Measurements from ENCODE around the gene SPRED1.
"Not testable (repeated sequence)": the region's sequence is repeated elsewhere in the genome, so short reads cannot be mapped to it uniquely, and the experiment has no call there.

SPRED1 gene

DNA sequence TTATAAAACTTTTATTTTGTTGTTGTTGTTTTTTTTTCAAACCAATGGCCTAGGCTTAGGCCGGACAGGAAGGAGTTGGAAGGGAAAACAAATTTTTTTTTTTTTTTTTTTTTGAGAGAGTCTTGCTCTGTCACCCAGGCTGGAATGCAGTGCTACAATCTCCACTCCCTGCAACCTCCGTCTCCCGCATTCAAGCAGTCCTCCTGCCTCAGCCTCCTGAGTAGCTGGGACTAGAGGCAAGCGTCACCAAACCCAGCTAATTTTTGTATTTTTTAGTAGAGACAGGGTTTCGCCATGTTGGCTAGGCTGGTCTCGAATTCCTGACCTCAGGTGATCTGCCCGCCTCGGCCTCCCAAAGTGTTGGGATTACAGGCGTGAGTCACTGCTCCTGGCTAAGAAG lies 15.6 kb upstream of the SPRED1 start:
- DNase-seq (ENCODE audit: low read depth): not testable (repeated sequence)

DNA sequence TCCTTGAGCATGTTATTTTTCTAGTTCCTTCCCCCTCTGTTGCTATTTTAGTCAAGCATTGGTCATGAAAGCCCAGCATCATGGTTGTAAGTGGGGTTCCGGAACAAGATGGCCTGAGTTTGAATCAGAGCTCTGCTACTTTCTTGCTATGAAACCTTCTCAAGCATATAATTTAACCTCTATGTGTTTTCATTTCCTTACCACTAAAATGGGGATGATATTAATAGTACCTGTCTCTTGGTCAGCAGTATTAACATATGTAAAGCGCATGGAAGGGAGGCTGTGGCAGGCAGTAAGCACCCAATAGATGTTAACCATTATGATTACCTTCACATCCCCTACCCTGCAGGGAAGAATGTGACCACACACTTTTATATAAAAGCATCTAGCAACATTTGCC lies 14.3 kb upstream of the SPRED1 start:
- no peak for DNase-seq (ENCODE audit: low read depth)

DNA sequence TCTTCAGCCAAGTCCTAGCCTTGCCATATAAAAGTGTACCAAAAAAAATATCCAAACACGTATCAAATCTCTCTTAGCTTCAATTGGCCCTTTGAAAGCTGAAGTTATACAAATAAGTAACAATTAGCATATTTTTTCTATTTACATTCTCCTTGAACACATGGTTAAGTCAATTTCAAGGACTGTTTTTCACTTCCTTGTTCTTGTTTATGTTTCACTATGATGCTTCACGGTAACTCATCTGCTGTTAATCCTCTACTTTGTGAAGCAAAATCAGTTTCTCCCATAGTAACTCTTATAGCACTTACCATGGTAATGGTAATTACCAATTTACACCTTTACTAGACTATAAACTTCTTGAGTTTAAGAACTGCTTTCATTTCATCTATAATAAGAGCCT lies 10.6 kb upstream of the SPRED1 start:
- DNase-seq (ENCODE audit: low read depth): no peak

DNA sequence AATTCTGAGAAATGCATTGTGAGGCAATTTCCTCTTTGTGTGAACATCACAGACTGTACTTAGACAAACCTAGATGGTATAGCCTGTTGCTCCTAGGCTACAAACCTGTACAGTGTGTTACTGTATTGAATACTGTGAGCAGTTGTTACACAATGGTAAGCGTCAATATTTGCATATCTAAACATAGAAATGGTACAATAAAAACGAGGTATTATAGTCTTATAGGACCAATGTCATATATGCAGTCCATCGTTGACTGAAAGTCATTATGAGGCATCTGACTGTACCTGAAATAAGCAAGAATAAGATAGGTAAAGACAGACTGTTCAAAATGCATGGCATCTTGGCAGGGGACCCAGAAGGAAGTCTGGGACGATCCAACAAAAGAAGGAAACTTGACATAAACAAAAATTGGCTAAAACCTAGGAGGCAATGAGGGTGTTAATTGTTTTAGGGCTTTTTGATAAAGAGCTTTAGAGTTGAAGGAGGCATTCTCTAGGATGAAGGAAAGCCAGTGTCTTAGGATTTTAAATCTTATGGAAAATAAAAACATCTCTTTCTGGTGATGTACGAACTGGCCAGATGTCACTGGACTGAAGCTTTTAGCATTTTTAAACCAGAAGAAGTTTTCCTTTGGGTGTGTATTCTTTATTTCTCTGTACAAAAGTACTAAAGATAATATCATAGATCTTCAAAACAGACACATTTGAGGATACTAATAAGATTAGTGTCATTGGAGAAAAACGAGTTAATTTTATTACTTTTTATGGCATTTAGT lies 9.2 kb upstream of the SPRED1 start:
- no peak for DNase-seq (ENCODE audit: low read depth)

DNA sequence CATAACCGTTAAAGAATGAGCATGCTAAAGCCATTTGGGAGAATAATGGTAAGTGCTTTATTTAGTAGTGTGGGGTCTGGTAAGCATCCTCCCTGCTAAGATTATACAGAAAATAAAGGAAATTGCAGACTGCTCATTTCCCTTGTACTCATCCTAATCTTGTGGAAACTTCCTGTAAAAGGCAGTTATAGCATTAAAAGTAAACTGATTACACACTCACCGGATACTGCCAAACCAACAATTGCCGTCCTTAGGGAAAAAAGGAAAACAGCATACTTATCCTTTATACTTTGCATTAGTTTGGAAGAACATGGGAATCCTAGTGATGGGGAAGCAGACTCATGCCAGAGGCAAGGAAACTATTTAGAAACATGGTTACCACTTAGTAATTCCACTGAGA lies 5.3 kb upstream of the SPRED1 start:
- DNase-seq (ENCODE audit: low read depth): peak; percentile 16

DNA sequence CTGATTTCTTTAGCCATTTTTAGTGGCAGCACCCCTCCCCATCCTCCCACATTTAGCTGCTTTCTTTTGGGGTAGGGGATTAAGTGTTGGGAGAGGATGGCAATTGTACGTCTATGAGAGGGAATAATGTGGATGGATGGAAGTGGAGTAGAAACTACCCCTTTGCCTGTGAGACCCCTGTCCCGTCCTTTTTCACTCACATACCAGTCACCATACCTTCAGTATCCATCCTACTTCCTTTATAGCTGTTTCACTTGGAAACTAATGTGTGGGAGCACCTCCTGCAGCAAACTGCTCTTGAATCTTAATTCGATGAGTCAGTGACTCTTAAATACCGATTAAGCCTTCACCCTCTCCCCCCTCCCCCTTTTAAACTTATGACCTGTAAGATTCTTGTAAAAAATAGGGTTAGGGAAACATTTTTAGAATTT lies 730 bp downstream of the SPRED1 start:
- DNase-seq (ENCODE audit: low read depth): peak; percentile 80

DNA sequence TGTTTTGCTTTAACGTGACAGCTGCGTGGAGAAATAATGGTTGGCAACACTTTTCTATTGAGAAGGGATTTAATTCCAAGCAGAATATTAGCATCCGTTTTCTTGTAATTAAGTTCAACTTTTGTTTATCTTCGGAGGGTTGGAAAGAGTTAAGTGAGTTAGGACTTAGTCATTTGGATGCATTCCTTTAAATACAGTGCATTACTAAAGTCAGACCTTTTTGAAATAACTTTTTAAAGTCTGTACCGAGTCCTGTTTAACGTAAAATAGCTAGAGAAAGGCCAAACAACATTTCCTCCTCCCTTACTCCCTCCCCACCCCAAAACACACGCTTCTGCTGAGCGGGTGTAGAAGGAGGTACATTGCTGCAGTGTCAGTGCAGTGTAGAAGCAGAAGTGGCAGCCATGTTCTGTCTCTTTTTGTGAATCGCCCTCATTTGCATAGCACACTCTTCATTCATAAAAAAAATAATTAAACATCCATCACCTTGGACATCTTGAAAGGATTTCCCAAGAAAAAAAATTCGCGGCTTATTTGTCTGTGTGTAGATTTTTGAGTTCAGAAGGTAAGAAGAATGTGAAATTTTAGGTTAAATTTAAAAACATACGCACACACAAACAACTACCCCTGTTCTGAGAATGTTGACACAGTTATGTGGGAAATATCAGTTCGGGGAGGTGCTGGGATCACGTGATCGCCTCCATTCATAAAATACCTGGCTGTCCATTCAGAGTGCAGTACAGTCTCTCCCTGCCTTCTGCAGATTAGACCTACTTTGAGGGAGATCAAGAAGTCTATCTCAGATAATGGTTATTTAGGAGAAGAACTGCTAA lies 1.6 kb downstream of the SPRED1 start:
- DNase-seq (ENCODE audit: low read depth): peak; percentile 71

DNA sequence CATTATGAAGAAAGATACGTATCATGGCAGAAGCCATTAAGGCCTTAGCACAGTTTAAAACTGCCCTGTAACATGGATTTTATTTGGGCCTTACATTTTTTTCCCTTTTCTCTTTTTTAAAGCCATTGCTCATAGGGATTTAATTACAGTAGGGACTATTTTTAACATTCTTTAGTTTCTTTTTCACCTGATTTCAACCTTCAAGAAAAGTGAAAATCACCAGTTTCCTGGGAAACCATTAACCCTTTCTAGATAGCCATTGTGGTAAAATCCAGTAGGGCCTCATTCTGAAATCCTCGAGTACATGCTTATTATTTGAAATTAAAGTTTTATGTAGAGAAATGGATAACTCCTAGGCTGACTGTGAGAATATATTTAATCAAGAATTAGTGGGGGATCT lies 3.1 kb downstream of the SPRED1 start:
- no peak for DNase-seq (ENCODE audit: low read depth)

DNA sequence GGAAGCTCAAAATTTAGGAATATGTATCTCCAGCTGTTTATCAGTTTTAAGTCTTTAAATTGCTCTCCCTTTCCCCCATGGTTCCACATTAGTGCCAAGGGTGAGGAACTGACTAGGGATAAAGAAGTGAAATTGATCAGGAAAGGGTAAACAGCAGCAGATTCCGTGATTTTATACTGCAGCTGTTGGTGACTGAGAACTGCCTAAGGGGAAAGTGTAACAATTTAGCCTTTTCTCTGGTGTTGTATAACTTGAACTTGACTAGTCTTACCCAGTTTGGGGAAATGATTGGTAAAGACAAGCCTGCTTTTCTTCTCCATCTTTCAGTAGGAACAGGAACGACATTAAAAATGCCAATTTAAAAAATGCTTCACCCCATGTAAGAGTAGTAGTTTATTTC lies 5.0 kb downstream of the SPRED1 start:
- DNase-seq (ENCODE audit: low read depth): peak; percentile 15

DNA sequence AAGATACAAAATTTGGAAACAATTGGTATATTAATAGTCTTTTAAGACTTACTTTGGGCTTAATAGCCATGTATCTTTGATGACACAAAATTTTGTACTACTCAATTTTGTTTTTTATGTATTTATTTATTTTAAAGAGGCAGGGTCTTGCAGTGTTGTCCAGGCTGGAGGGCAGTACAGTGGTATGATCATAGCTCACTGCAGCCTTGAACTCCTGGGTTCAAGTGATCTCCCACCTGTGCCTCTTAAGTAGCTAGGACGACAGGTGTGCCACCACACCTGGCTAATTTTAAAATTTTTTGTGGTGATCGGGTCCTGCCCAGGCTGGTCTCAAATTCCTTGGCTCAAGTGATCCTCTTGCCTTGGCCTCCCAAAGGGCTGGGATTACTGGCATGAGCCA lies 6.5 kb downstream of the SPRED1 start:
- DNase-seq (ENCODE audit: low read depth): no peak

DNA sequence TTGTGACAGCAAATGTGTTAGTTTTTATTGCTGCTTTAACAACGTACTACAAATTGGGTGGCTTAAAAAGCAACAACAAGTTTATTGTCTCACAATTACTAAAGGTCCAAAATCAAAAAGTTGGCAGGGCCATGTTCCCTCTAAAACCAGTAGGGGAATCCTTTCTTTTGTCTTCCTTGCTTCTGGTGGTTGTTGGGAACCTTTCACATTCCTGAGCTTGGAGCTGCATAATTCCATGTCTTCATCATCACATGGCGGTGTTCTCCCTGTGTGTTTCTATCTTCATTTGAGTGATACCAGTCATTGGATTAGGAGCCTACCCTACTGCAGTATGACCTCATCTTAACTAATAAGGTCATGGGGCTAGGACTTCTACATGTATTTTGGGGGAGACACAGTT lies 7.4 kb downstream of the SPRED1 start:
- DNase-seq (ENCODE audit: low read depth): peak; percentile 59

DNA sequence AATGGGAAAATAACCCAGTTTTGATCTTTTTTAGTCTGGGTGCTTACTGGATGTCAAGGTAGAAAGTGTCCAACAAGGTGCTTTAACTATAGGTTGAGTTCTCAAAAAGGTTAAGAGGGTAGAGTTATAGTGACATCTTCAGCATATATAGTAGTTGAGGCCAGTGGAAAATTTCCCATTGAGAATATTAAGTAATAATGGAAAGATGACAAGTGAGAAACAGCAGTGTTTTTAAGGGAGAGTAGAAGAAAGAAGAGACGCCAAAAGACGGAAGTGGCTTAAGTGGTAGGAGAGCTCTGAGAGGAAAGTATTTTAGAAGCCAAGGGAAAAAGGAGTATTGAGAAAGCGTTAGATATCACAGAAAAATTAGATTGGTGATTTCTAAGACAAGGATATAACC lies 10.6 kb downstream of the SPRED1 start:
- DNase-seq (ENCODE audit: low read depth): no peak

DNA sequence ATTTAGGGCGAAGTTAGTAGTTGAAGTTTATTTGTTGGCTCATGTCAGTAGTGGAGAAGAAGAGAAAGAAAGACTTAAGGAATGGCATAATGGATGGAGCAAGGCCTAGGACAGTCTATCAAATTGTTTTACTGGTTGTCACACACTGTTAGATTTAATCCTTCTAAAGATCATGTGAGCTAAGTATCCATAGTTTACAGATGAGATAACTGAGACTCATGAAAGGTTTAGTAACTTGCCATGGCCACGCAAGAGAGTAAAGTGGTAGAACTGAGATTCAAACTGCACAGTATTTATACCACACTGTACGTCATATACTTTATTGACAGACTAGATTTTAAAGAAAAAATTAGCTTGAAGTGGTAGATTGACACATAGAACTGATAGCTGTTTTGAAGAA lies 11.4 kb downstream of the SPRED1 start:
- DNase-seq (ENCODE audit: low read depth): peak; percentile 77

DNA sequence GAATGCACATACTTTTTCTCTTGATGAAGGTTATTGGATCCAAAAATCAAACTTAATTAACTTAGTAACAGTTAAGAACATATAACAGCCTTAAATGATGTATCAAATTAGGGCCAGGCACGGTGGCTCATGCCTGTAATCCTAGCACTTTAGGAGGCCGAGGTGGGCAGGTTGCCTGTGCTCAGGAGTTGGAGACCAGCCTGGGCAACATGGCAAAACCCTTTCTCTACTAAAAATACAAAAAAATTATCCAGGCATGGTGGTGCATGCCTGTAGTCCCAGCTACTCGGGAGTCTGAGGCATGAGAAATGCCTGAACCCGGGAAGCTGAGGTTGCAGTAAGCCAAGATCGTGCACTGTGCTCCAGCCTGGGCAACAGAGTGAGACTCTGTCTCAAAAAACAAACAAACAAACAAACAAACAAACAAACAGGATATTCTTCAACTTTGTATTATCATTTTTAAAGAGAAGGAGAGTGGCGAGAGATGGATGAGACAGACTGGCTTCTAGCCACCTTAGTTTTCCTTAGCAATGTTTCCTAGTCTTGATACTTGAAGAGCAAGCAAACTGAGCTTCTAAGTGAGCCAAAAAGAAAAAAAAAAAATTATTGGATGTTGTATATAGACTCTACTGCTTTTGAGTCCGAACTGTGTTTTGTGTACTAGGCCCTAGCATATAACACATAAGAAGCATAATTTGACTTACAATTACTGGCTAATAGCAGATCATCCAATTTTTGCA lies 13.8 kb downstream of the SPRED1 start:
- peak; percentile 51 for DNase-seq (ENCODE audit: low read depth)

DNA sequence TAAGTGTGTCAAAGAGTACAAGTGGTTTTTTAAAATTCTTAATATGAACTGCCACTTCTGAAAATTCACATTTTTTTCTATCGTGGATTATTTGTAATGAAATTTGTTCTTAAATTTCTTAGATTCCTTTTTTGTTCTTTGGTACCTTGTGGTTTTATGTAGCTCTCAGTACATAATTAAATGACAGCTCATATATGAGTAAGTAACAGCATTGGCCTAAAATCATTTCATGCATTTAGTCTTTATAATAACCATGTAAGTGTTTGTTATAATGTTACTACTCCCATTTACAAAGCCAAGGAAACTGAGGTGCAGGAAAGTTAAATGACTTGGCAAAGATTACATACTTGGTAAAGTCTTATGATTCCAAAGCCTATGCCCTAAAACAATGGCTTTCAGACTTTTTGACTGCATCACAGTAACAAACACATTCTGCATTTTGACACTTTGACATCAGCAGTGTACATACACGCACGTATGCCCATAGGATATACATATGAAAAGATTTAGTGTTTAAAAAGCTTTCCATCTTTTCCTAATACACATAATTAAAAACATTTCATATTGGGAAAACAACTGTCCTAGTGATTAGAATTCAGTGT lies 14.9 kb downstream of the SPRED1 start:
- peak; percentile 50 for DNase-seq (ENCODE audit: low read depth)

DNA sequence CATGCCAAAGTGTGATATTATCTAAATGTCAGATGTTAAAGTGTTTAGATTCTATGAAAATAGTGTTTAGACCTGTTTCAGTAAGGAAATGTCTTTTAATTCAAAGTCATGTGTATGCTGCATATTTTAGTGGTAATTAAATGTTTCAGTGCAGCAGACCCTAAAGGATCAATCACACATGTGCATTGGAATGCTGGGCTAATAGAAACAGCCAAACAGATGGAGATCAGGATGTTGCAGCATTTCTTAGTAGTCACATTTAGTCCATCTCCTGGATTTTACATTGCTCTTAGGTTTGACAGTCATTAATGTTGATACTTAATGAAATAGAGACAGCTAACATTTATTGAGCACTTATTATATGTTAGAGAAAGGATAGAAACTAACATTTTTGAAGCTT lies 18.5 kb downstream of the SPRED1 start:
- no peak for DNase-seq (ENCODE audit: low read depth)

DNA sequence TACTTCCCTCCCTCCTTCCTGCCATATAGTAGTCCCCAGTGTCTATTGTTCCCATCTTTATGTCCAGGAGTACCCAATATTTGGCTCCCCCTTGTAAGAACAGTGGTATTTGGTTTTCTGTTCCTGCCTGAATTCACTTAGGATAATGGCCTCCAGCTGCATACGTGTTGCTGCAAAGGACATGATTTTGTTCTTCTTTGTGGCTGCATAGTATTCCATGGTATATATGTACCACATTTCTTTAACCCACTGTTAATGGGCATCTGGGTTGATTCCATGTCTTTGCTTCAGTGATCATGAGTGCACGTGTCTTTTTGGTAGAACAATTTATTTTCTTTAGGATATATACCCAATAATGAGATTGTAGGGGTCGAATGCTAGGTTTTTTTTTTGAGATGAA lies 19.3 kb downstream of the SPRED1 start:
- DNase-seq (ENCODE audit: low read depth): no peak

DNA sequence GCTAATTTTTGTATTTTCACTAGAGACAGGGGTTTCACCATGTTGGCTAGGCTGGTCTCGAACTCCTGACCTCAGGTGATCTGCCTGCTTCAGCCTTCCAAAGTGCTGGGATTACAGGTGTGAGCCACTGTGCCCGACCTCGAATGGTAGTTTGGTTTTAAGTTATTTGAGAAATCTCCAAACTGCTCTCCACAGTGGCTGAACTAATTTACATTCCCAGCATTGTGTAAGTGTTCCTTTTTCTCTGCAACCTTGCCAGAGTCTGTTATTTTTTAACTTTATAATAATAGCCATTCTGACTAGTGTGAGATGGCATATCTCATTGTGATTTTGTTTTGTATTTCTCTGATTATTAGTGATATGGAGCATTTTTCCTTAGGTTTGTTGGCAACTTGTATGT lies 19.8 kb downstream of the SPRED1 start:
- not testable (repeated sequence) for DNase-seq (ENCODE audit: low read depth)

DNA sequence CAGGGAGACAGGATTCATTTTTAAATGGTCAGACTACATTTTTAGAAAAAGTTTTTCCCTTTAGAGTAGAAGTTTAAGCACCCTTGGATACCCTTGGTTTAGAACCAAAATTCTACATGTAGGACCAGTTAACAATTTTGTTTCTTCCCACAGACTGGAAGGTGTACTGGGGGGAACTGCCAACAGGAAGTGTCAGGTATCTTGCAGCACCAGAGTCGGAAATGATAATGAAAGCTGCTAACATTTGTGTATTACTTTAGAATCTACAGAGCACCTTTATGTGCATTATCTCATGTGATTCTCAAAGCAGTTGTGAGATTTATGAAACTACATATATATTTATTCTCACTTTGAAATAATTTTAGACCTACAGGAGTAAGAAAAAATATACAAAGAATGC lies 21.5 kb downstream of the SPRED1 start:
- DNase-seq (ENCODE audit: low read depth): no peak

DNA sequence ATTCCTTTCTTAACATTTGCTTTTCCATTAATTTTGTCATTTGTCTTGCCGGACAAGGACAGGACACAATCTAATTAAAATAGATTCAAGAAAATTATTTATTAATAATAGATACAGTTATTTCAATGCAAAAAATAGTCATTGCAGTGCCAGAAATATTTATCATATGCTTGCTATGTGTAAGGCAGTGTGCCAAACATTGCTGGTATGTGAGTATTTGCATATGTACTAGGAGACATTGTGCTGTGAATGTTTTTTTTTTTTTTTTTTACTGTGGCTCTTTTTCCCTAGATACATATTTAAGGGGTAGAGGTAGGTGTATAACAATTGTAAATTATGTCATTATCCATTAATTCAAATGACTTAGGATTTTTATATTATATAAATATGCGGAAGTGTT lies 23.3 kb downstream of the SPRED1 start:
- DNase-seq (ENCODE audit: low read depth): peak; percentile 66

DNA sequence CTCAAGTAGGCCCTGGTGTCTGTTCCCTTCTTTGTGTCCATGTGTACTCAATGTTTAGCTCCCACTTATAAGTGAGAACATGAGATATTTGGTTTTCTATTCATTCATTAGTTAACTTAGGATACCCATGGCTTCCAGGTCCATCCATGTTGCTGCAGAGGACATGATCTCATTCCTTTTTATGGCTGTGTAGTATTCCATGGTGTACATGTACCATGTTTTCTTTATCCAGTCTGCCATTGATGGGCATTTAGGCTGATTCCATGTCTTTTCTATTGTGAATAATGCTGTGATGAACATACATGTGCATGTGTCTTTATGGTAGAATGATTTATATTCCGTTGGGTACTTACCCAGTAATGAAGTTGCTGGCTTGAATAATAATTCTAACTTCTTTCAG lies 24.6 kb downstream of the SPRED1 start:
- DNase-seq (ENCODE audit: low read depth): not testable (repeated sequence)

DNA sequence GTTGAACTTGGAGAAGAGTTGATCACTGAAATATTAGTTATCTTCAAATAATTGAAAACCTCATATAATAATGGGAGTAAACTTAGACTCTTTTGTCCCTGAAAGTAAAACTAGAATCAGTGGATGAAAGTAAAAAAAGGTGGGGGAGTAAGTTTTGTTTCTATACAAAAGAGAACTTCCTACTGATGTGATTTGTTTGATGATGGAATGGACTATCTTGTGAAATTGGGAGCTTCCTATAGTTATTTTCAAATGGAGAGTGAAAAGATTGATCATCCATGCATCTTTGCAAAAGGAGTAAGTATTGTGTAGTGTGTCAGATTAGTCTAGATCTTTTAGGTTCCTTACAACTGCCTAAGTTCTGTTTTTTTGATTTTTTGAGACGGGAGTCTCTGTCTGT lies 28.4 kb downstream of the SPRED1 start:
- DNase-seq (ENCODE audit: low read depth): no peak
